Measurements from ENCODE around the gene RBMS3.

DNA sequence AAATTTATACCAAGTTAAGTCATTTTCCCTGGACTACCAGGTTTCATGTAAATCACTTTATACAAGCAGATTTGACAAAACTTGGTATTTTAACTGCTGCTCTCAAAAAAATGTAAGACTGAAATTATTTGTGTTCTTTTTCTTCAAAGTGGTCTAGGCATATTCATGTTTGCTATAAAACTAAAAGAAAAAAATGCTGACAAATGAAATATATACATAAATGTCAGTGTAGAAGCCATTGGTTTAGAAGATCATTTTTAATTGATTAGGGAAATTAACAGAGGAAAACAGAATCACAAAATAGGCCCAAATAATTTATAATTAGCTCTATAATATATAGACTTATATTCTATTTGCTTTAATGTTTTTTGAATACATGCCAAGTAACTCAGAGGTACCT is 523.2 kb downstream of the RBMS3 start:
- TF ChIP-seq, protein P1, sequence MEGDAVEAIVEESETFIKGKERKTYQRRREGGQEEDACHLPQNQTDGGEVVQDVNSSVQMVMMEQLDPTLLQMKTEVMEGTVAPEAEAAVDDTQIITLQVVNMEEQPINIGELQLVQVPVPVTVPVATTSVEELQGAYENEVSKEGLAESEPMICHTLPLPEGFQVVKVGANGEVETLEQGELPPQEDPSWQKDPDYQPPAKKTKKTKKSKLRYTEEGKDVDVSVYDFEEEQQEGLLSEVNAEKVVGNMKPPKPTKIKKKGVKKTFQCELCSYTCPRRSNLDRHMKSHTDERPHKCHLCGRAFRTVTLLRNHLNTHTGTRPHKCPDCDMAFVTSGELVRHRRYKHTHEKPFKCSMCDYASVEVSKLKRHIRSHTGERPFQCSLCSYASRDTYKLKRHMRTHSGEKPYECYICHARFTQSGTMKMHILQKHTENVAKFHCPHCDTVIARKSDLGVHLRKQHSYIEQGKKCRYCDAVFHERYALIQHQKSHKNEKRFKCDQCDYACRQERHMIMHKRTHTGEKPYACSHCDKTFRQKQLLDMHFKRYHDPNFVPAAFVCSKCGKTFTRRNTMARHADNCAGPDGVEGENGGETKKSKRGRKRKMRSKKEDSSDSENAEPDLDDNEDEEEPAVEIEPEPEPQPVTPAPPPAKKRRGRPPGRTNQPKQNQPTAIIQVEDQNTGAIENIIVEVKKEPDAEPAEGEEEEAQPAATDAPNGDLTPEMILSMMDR (conservative IDR thresholded peaks at IDR 0.05; ENCODE audit: low read depth, low read length) = no peak
- TF ChIP-seq EZH2 (IDR thresholded peaks at IDR 0.05; ENCODE audit: borderline replicate concordance, low read depth, low read length, poor library complexity, severe bottlenecking) = no peak

All from A673 (cell line).